HK-2 (cell line): Measurements from ENCODE around the gene STPG1.

ENCODE experiments used
- DNase-seq: peaks from one replicate; pipeline ENCODE4 v3.0.0-alpha.2; 2018; ENCODE audit not compliant: unreplicated experiment

STPG1 gene

DNA sequence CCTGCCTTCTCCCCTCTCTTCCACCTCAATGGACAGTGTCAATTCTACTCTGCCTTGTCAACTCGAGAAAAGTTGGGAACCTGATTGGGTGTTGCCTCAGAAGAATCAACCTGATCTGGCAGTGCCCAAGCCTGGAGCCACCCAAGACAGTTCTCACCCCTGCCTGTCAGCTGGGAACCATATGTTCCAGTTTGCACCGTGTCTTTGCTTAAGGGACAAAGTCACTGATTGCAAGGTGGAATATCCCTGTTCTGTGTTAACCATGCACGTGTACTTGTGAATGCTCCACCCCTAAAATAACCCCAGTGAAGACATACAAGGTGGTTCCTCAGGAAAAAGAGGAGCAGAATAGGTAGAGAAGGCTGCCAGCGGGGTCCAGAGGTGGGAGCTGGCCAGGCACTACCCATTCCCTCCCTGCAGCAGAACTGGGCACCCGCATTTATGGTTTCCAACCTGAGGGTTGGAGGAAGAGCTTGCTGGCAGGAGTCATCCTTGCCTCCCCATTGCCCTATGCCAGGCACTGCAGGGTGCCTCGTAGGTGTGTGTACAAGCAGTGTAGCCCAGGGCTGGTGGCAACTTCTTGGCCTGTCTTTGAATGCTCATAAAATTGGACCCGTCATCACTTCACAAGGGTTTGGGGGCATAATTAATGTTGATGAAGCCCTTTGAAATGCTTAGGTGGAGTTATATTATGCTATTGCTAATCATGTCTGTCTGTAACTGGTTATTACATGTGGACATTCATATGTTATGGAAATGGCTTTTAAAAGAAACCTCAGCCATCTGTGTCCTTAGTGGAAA lies 13.4 kb upstream of the STPG1 start:
- no peak for DNase-seq

GRCh38 chr1:24425922-24426321 lies 12.3 kb upstream of the STPG1 start:
- DNase-seq = no peak

- DNase-seq = no peak
Observed at GRCh38 chr1:24425441-24425840, 11.9 kb upstream of the STPG1 start.

GRCh38 chr1:24424990-24425389 lies 11.4 kb upstream of the STPG1 start:
- DNase-seq = no peak

GRCh38 chr1:24424207-24424606 lies 10.6 kb upstream of the STPG1 start:
- no peak for DNase-seq

- no peak for DNase-seq
Observed at GRCh38 chr1:24421502-24421901, 7.9 kb upstream of the STPG1 start.

GRCh38 chr1:24420547-24420946 lies 7.0 kb upstream of the STPG1 start:
- no peak for DNase-seq

GRCh38 chr1:24418898-24419628 lies 5.5 kb upstream of the STPG1 start:
- DNase-seq = no peak

DNA sequence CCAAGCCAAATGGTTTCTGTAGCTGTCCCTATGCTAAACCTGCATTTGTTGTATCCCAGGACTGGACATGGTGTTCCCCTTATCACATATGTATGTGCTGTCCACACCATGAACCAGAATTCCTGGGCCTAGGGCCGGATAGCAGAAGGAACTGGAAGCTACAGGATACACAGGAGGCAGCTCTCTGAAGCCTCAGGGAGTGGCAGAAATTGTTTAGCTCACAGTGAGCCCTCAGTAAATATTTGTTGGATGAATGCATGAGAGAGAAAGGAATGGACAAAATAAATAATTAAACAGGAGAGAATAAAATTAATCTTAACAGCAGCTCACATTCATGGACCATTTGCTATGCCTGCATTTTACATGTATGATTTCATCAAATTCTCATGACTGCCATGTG lies 4.1 kb upstream of the STPG1 start:
- DNase-seq = peak; percentile 24

DNA sequence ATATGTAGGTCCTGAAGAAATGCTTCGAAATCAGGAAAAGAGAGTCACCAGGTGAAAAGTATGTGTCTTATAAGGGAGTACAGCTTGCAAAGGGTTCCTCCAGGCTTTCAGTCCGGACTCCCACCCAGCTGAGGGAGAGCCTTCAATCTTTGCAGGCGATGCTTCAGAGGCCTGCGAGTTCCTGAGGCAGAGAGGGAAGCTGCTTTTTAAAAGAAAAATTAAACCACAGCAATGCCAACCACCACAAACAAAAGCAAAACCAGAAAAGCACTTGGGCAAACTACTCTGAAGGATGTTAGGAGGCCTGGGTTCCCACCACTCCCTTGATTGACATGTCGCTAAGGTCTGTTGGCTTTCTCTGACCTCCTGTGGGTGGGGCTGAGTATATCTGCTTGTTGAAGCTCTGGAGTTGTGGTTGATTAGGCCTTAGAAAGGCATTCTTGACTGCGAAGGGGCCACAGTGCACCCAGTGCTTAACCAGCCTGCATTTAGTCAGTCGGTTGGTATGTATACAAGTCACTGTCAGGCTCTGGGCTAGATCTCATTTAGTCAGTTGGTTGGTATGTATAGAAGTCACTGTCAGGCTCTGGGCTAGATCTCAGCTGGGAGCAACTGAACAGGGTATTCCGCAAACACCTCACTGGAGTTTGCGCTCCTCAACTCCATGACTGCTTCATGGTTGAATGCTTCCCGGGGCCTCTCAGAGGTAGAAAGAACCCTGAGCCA lies 3.2 kb upstream of the STPG1 start:
- peak; percentile 89 for DNase-seq

GRCh38 chr1:24415910-24416665 lies 2.5 kb upstream of the STPG1 start:
- no peak for DNase-seq

DNA sequence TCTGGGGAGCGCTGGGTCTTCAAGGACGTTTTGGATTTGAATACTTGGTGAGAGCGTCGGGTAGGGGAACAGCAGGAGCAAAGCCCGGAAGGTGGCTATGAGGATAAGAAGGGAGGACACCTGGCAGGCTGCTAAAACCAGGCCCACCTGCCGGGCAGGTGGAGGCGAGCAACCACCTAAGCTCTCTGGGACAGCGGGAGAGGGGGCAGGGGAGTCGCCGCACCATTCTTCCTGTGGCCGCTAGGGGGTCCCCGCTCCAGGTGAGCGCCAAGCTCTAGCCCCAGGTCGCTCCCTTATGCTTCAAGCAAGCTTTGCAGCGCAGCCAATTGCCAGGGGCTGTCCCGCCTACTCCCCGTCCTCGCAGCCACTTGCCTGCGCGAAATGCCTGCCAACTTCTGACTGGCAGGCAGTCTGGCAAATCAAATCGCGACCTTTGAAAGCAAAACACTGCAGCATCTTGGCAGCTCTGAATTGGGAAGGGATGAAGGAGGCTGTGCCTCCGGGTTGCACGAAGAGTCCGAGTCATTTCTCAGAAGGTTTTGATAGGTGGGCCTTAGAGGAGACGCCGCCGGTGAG lies 1.8 kb upstream of the STPG1 start, which contains the start of gene NIPAL3:
Gene NIPAL3, plus strand, starts transcription at position 469 of the 576 bp plus-strand sequence. CDS start 3,746 bp downstream, outside the sequence.
- DNase-seq = peak; percentile 98

DNA sequence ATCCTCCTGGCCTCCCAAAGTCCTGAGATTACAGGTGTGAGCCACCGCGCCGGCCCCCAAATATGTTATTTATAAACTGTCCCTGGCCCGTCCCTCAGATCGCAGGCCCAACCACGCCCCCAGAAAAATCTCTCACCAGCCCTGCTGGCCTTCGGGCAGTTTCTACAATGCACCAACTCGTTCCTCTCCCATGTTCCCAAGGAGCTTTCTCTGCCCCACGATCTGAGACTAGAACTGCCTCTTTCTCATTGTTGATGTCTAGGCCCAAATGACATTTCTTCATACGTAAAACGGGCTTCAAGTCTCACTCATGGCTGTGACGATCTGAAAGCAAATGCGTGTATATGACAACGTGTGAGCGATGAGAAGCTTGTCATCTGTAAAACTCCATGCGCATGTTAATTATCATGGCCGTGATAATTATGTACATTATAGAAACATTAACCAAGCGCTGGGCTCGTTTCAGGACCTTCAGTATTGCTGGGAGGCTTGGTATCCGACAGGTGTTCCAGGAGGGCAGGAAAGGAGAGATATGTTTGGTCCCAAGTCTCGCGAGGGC lies 1.3 kb upstream of the STPG1 start:
- DNase-seq = no peak

- no peak for DNase-seq
Observed at GRCh38 chr1:24412408-24412807, 1.2 kb downstream of the STPG1 start.

- DNase-seq = no peak
Observed at GRCh38 chr1:24411963-24412362, 1.6 kb downstream of the STPG1 start.

DNA sequence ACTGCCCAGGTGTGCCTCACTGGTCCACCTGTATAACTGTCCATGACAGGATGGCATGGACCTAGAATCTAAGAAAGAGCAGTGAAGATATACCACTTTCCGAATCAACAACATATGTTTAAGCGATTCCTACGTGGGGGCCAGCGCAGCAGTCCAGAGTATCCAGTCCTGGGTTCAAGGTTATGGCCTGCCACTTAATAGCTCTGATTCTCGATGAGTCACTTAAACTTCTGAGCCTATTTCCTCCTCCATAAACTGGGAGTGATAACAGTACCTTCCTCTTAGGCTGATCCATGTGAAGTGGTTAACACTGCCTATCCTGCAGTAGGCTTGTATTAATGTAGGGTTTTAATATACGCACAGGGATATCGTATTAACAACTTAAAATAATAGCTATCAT lies 2.8 kb downstream of the STPG1 start:
- no peak for DNase-seq

DNA sequence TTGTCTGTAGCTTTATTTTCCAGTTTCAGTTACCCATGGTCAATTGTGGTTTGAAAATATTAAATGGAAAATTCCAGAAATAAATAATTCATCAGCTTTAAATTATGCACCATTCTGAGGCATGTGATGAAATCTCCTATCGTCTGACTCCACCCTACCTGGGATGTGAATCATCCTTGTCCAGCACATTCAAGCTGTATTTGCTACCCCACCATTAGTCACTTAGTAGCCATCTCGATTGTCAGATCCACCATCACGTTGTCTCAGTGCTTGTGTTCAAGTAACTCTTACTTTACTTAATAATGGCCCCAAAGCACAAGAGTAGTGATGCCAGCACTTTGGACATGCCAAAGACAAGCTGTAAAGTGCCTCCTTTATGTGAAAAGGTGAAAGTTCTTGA lies 4.0 kb downstream of the STPG1 start:
- no peak for DNase-seq

- DNase-seq = no peak
Observed at GRCh38 chr1:24406788-24407187, 6.8 kb downstream of the STPG1 start.

DNA sequence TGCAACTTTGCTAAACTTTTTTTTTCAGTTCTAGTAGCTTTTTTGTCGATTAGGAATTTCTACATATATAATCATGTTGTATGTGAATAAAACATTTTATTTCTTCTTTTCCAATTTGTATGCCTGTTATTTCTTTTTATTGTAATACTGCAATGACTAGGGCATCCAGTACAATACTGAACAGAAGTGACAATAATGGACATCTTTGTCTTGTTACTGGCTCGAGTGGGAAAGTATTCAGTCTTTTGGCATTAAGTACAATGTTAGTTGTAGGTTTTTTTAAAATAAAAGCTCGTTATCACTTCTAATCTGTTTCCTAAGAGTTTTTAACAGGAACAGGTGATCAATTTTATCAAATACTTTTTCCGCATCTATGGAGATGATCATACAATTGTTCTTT lies 9.8 kb downstream of the STPG1 start:
- no peak for DNase-seq

DNA sequence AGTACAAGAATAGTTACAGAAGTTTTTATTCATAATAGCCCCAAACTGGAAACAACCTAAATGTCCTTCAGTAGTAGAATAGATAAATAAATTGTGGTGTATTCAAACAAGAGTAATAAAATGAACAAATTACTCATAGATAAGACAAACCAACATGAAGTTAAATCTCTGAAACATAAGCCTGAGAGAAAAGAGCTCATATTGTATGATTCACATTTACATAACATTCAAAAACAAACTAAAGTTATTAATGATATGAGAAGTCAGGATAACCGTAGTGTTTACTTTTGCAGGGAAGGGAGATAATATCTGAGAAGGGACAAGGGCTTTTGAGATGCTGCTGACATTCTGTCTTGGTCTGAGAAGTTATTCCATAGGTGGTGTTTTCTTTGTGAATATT lies 13.5 kb downstream of the STPG1 start:
- no peak for DNase-seq

- no peak for DNase-seq
Observed at GRCh38 chr1:24393892-24394291, 19.7 kb downstream of the STPG1 start.
